ENCODE measurements around the gene SLC25A21.

The SLC25A21 gene

GRCh38 chr14:36967892-36968555 is 204.4 kb downstream of the SLC25A21 start:
- Histone ChIP-seq H3K4me1 (ENCODE audit: control insufficient read depth, insufficient read depth, low read length) (no peaks in the 10 kb centered on the region), H3K36me3 (ENCODE audit: control insufficient read depth in 2 of 2, insufficient read depth in 2 of 2, low read length in 2 of 2) (no peaks in the 10 kb centered on the region), H3K9me3 (ENCODE audit: control insufficient read depth in 2 of 2, low read length in 2 of 2) (no peaks in the 10 kb centered on the region), H3K27ac (ENCODE audit: low read length) (no peak overlapping the region), H3K9ac (ENCODE audit: low read length in 2 of 2) (no peak overlapping the region), H3K4me3 (ENCODE audit: low read length in 2 of 2) (no peak overlapping the region), H3K27me3 (ENCODE audit: control insufficient read depth in 1 of 2, insufficient read depth in 2 of 2, low read length in 2 of 2) (no peaks in the 10 kb centered on the region)

DNA sequence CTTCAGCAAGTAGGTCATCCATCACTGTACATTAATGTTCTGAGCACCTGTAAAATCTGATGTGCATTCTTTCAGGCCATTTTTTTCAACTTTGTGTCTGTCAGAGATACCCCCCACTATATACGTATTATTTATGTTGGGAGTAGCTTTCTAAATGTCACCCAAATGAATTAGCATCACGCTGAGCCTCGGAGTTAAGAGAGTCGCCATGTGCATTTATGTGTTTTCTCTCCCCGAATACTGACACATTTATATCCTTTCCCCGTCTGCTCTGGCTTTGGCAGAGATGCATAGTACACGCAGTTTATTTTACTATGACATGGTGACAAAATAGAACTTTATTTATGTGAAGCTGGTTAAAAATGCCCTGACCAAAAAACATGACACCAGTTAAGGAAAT is 216.4 kb downstream of the SLC25A21 start:
- Histone ChIP-seq H3K27me3 (ENCODE audit: control insufficient read depth in 1 of 2, insufficient read depth in 2 of 2, low read length in 2 of 2) (no peaks in the 10 kb centered on the region), H3K36me3 (ENCODE audit: control insufficient read depth in 2 of 2, insufficient read depth in 2 of 2, low read length in 2 of 2) (no peaks in the 10 kb centered on the region), H3K4me3 (ENCODE audit: low read length in 2 of 2) (no peak overlapping the region), H3K4me1 (ENCODE audit: control insufficient read depth, insufficient read depth, low read length) (no peaks in the 10 kb centered on the region), H3K9ac (ENCODE audit: low read length in 2 of 2) (no peak overlapping the region), H3K9me3 (ENCODE audit: control insufficient read depth in 2 of 2, low read length in 2 of 2) (no peaks in the 10 kb centered on the region), H3K27ac (ENCODE audit: low read length) (no peak overlapping the region)

DNA sequence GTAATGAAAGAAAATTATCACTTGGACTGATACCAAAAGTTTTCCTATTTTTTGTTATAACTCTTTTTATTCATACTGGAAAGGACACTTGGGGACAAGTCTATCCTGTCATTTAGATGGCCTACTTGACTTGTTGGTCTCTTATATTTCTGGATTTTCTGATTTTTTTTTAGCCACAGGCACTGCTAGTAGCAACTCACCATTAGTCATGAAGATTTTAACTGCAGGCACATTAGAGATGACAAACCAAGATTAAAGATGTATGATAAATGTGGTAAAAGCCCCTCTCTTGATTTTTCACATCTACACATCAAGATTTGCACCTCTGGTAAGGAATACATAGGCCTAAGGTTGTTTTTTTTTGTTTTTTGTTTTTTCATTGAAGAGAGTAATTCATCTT is 217.0 kb downstream of the SLC25A21 start:
- Histone ChIP-seq H3K27me3 (ENCODE audit: control insufficient read depth in 1 of 2, insufficient read depth in 2 of 2, low read length in 2 of 2) (no peaks in the 10 kb centered on the region), H3K9me3 (ENCODE audit: control insufficient read depth in 2 of 2, low read length in 2 of 2) (no peaks in the 10 kb centered on the region), H3K9ac (ENCODE audit: low read length in 2 of 2) (no peak overlapping the region), H3K27ac (ENCODE audit: low read length) (no peak overlapping the region), H3K4me3 (ENCODE audit: low read length in 2 of 2) (no peak overlapping the region), H3K4me1 (ENCODE audit: control insufficient read depth, insufficient read depth, low read length) (no peaks in the 10 kb centered on the region), H3K36me3 (ENCODE audit: control insufficient read depth in 2 of 2, insufficient read depth in 2 of 2, low read length in 2 of 2) (no peaks in the 10 kb centered on the region)

- no peaks in the 10 kb centered on the region for H3K36me3 ChIP-seq (ENCODE audit: control insufficient read depth in 2 of 2, insufficient read depth in 2 of 2, low read length in 2 of 2)
- no peaks in the 10 kb centered on the region for H3K4me1 ChIP-seq (ENCODE audit: control insufficient read depth, insufficient read depth, low read length)
- H3K4me3 ChIP-seq (ENCODE audit: low read length in 2 of 2), result no peak overlapping the region
- H3K27ac ChIP-seq (ENCODE audit: low read length), result no peak overlapping the region
- H3K27me3 ChIP-seq (ENCODE audit: control insufficient read depth in 1 of 2, insufficient read depth in 2 of 2, low read length in 2 of 2), result no peaks in the 10 kb centered on the region
- no peak overlapping the region for H3K9ac ChIP-seq (ENCODE audit: low read length in 2 of 2)
- H3K9me3 ChIP-seq (ENCODE audit: control insufficient read depth in 2 of 2, low read length in 2 of 2), result no peaks in the 10 kb centered on the region
Measured at GRCh38 chr14:36952689-36953088, 219.7 kb downstream of the SLC25A21 start.

GRCh38 chr14:36951380-36951911 is 221.0 kb downstream of the SLC25A21 start:
- H3K27ac ChIP-seq (ENCODE audit: low read length), result no peak overlapping the region
- no peaks in the 10 kb centered on the region for H3K36me3 ChIP-seq (ENCODE audit: control insufficient read depth in 2 of 2, insufficient read depth in 2 of 2, low read length in 2 of 2)
- H3K9me3 ChIP-seq (ENCODE audit: control insufficient read depth in 2 of 2, low read length in 2 of 2), result no peaks in the 10 kb centered on the region
- no peaks in the 10 kb centered on the region for H3K27me3 ChIP-seq (ENCODE audit: control insufficient read depth in 1 of 2, insufficient read depth in 2 of 2, low read length in 2 of 2)
- no peak overlapping the region for H3K4me3 ChIP-seq (ENCODE audit: low read length in 2 of 2)
- H3K4me1 ChIP-seq (ENCODE audit: control insufficient read depth, insufficient read depth, low read length), result no peaks in the 10 kb centered on the region
- no peak overlapping the region for H3K9ac ChIP-seq (ENCODE audit: low read length in 2 of 2)

- Histone ChIP-seq H3K9me3 (ENCODE audit: control insufficient read depth in 2 of 2, low read length in 2 of 2) (no peaks in the 10 kb centered on the region), H3K36me3 (ENCODE audit: control insufficient read depth in 2 of 2, insufficient read depth in 2 of 2, low read length in 2 of 2) (no peaks in the 10 kb centered on the region), H3K9ac (ENCODE audit: low read length in 2 of 2) (no peak overlapping the region), H3K27me3 (ENCODE audit: control insufficient read depth in 1 of 2, insufficient read depth in 2 of 2, low read length in 2 of 2) (no peaks in the 10 kb centered on the region), H3K4me3 (ENCODE audit: low read length in 2 of 2) (no peak overlapping the region), H3K4me1 (ENCODE audit: control insufficient read depth, insufficient read depth, low read length) (no peaks in the 10 kb centered on the region), H3K27ac (ENCODE audit: low read length) (no peak overlapping the region)
Measured at GRCh38 chr14:36950812-36951211, 221.6 kb downstream of the SLC25A21 start.

DNA sequence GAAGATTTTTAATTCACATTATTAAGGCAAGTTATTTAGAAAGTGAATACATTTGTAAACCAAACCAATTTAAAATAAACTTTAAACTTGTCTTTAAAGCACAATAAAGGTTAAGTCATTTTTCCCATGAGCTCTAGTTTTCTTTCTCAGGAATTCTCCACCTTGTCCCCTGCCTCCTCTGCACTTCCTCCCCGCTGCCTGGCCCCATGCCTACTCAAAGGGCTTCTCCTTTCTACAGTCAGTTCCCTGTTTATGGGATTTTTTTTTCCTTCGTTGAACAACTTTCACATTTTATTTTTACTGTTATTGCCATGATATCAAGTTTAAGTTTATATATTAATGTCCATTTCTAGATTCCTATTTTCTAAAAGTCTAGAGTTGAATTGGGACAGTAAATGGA is 223.0 kb downstream of the SLC25A21 start:
- no peak overlapping the region for H3K4me3 ChIP-seq (ENCODE audit: low read length in 2 of 2)
- no peak overlapping the region for H3K9ac ChIP-seq (ENCODE audit: low read length in 2 of 2)
- no peaks in the 10 kb centered on the region for H3K4me1 ChIP-seq (ENCODE audit: control insufficient read depth, insufficient read depth, low read length)
- no peaks in the 10 kb centered on the region for H3K36me3 ChIP-seq (ENCODE audit: control insufficient read depth in 2 of 2, insufficient read depth in 2 of 2, low read length in 2 of 2)
- H3K27me3 ChIP-seq (ENCODE audit: control insufficient read depth in 1 of 2, insufficient read depth in 2 of 2, low read length in 2 of 2), result no peaks in the 10 kb centered on the region
- no peaks in the 10 kb centered on the region for H3K9me3 ChIP-seq (ENCODE audit: control insufficient read depth in 2 of 2, low read length in 2 of 2)
- no peak overlapping the region for H3K27ac ChIP-seq (ENCODE audit: low read length)

DNA sequence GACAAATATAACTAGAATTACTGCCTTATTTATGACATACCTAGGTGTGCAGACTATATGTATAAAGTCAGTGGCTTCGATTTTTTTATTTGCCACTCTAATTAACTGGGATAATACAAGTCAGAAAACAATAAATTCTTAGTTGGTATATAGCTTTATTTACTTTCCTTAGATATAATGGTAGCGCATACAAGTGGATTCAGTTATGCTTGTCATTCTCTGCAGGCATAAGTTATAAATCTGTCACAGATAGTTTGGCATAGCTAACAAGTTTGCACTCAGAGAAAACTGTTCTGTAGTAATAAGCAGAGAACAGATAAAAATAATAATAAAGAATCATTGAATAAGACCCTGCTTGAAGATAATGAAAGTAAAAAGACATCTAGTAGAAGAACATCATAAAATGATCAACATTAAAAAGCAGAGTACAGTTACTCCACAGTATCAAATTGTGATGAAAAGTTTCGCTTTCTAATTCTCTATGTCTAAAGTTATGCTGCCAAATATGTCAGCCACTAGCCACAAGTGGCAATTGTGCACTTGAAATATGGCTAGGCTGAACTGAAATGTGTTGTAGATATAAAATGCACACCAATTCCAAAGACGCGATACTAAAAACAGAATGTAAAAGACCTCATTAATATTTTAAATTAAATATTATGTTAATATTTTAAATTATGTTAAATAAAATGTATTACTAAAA is 224.1 kb downstream of the SLC25A21 start:
- Histone ChIP-seq H3K27me3 (ENCODE audit: control insufficient read depth in 1 of 2, insufficient read depth in 2 of 2, low read length in 2 of 2) (no peaks in the 10 kb centered on the region), H3K27ac (ENCODE audit: low read length) (no peak overlapping the region)

DNA sequence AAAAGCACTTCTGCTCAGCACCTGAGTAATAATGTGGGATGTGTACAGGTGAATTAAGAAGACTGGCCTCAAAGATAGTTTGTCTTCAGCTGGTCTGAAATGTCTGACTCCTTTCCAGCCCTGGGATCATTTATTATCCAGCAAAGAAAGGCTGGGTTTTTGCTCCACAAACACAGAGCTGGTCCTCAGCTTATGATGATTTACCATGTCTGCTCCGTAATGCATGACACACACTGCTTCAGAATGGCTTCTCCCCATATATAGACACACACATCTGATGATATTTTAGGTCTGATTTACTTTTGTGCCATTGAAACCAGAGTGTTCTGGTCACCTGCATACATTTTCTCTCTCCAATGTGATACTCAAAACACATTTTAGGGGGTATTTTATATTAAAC is 225.0 kb downstream of the SLC25A21 start:
- Histone ChIP-seq H3K36me3 (ENCODE audit: control insufficient read depth in 2 of 2, insufficient read depth in 2 of 2, low read length in 2 of 2) (no peaks in the 10 kb centered on the region), H3K4me1 (ENCODE audit: control insufficient read depth, insufficient read depth, low read length) (no peaks in the 10 kb centered on the region), H3K9me3 (ENCODE audit: control insufficient read depth in 2 of 2, low read length in 2 of 2) (no peaks in the 10 kb centered on the region), H3K27me3 (ENCODE audit: control insufficient read depth in 1 of 2, insufficient read depth in 2 of 2, low read length in 2 of 2) (no peaks in the 10 kb centered on the region), H3K9ac (ENCODE audit: low read length in 2 of 2) (no peak overlapping the region), H3K4me3 (ENCODE audit: low read length in 2 of 2) (no peak overlapping the region), H3K27ac (ENCODE audit: low read length) (no peak overlapping the region)

More for the DNA sequence above, 224.1 kb downstream of the SLC25A21 start:
- H3K9me3 ChIP-seq (ENCODE audit: control insufficient read depth in 2 of 2, low read length in 2 of 2), result no peaks in the 10 kb centered on the region
- H3K4me3 ChIP-seq (ENCODE audit: low read length in 2 of 2), result no peak overlapping the region
- no peak overlapping the region for H3K9ac ChIP-seq (ENCODE audit: low read length in 2 of 2)
- H3K4me1 ChIP-seq (ENCODE audit: control insufficient read depth, insufficient read depth, low read length), result no peaks in the 10 kb centered on the region
- H3K36me3 ChIP-seq (ENCODE audit: control insufficient read depth in 2 of 2, insufficient read depth in 2 of 2, low read length in 2 of 2), result no peaks in the 10 kb centered on the region

DNA sequence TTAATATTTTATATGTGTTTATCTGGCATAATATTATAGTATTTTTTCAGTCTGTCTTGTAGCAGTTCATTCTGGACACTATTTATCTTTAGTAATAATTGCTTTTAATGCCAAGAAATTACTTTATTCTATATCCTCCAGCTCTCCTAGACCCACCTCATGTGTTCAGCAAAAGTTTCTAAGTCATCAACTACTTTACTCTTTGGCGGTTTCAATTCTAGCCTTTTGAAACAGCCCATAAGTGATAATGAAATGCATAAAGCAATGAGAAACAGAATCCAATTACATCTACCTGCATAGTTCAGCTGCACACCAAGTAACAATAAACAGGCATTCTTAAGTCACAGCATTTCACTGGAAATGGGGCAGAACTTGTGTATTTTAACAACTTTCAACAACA is 225.5 kb downstream of the SLC25A21 start:
- Histone ChIP-seq H3K4me1 (ENCODE audit: control insufficient read depth, insufficient read depth, low read length) (no peaks in the 10 kb centered on the region), H3K27ac (ENCODE audit: low read length) (no peak overlapping the region), H3K27me3 (ENCODE audit: control insufficient read depth in 1 of 2, insufficient read depth in 2 of 2, low read length in 2 of 2) (no peaks in the 10 kb centered on the region), H3K4me3 (ENCODE audit: low read length in 2 of 2) (no peak overlapping the region), H3K9ac (ENCODE audit: low read length in 2 of 2) (no peak overlapping the region), H3K9me3 (ENCODE audit: control insufficient read depth in 2 of 2, low read length in 2 of 2) (no peaks in the 10 kb centered on the region), H3K36me3 (ENCODE audit: control insufficient read depth in 2 of 2, insufficient read depth in 2 of 2, low read length in 2 of 2) (no peaks in the 10 kb centered on the region)

Measured in stomach smooth muscle (tissue), 2 donors.